Esophagus muscularis mucosa (tissue), 4 donors: Measurements from ENCODE around the gene MAGEF1.

Source experiments
- CTCF ChIP-seq, 3 experiments: fragments of 200-600 bp in 2 of 3; fragments of 450-650 bp in 1 of 3; sonication (generic) in 2 of 3; IDR thresholded peaks; one replicate each; pipeline ENCODE4 v1.5.1; 2017 to 2019; ENCODE audit warnings: antibody characterized with exemption in 3 of 3, mild to moderate bottlenecking in 2 of 3, moderate library complexity in 1 of 3
- EP300 ChIP-seq: sonication (generic); formaldehyde crosslinking; IDR thresholded peaks from one replicate; pipeline ENCODE4 v1.6.1; 2017; ENCODE audit warnings: antibody characterized with exemption
- POLR2A ChIP-seq: fragments of 450-650 bp; IDR thresholded peaks from one replicate; pipeline ENCODE4 v1.6.1; 2017; ENCODE audit warnings: antibody characterized with exemption, moderate library complexity, mild to moderate bottlenecking, low read depth
- POLR2AphosphoS5 ChIP-seq, 2 donors: sonication (generic); formaldehyde crosslinking; IDR thresholded peaks; one replicate each; pipeline ENCODE4 v1.6.1; 2017; ENCODE audit warnings: antibody characterized with exemption in 2 of 2

DNA sequence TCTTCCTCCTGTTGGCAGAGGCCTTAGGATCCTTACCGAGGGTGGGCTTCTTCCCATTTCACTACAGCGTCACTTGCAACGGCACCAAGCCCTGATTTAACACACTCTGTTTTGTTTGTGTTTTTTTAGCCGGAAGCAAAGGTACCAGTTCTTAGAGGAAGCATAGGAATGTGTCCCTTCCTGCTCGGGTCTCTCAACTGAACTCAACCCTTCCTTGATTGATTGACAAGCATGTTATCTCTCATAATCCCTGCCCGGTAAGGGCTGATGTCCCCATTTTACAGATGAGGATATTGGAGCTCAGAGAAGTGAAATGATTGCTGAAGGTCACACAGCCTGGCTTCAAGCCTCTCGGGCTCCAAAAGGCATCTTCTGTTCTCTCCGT, 26.6 kb upstream of the MAGEF1 start:
- TF ChIP-seq CTCF (IDR thresholded peaks at IDR 0.05) (no peak), POLR2A (no peak), POLR2AphosphoS5 (IDR thresholded peaks at IDR 0.05) (no peak), EP300 (no peak)
